A673 (cell line): ENCODE data around the gene CHD8. TPM values are rescaled to one million over a fixed set of nuclear protein-coding genes. Genes with fewer than 3 reads are reported as not detected.
"Not testable (repeated sequence)": the region's sequence is repeated elsewhere in the genome, so short reads cannot be mapped to it uniquely, and the experiment has no call there.

Experiments
- BruUV-seq: library from RNA; stranded (reverse); fragments of 400-500 nt; replicated peaks from 2 replicates; lab custom pipeline; 2021; lab: Mats Ljungman, UMichigan
- CTCF ChIA-PET: fragments of 300-600 bp; sonication (Branson Sonifier 250); formaldehyde crosslinking; loops from one replicate; lab custom pipeline; 2022; ENCODE audit warnings: antibody characterized with exemption; lab: Charles Lee
- POLR2A ChIA-PET: fragments of 300-600 bp; sonication (Branson Sonifier 250); formaldehyde crosslinking; loops from one replicate; lab custom pipeline; 2022; ENCODE audit warnings: antibody characterized with exemption; ENCODE audit not compliant: low non-redundant PET; lab: Charles Lee
- DNase-seq: peaks from one replicate; pipeline ENCODE4 v3.0.0-alpha.2; 2015; ENCODE audit warnings: low spot score
- H3K27ac ChIP-seq: fragments of 200-600 bp; sonication (generic); 2 replicates; pipeline ENCODE4 v1.5.1; 2016; ENCODE audit warnings: mixed run types, low read depth, mild to moderate bottlenecking, mixed read lengths, antibody characterized with exemption, low read length; ENCODE audit not compliant: poor library complexity, severe bottlenecking
- H3K27me3 ChIP-seq: fragments of 200-600 bp; sonication (generic); replicated peaks from 2 replicates; pipeline ENCODE4 v1.6.1; 2017; ENCODE audit warnings: mixed run types, low read depth, mild to moderate bottlenecking, mixed read lengths, antibody characterized with exemption, low read length; ENCODE audit not compliant: insufficient read depth, poor library complexity
- H3K36me3 ChIP-seq: fragments of 200-600 bp; sonication (generic); 2 replicates; pipeline ENCODE4 v1.6.1; 2016; ENCODE audit warnings: mixed run types, mild to moderate bottlenecking, mixed read lengths, antibody characterized with exemption, low read length; ENCODE audit not compliant: insufficient read depth, poor library complexity, severe bottlenecking
- H3K4me1 ChIP-seq: fragments of 200-600 bp; sonication (generic); 2 replicates; pipeline ENCODE4 v1.6.1; 2017; ENCODE audit warnings: mixed run types, mild to moderate bottlenecking, mixed read lengths, antibody characterized with exemption, low read length; ENCODE audit not compliant: insufficient read depth, poor library complexity, severe bottlenecking
- H3K4me3 ChIP-seq: fragments of 200-600 bp; sonication (generic); 2 replicates; pipeline ENCODE4 v1.5.1; 2016; ENCODE audit warnings: low read depth, mixed run types, mild to moderate bottlenecking, mixed read lengths, low read length; ENCODE audit not compliant: poor library complexity, severe bottlenecking
- H3K9me3 ChIP-seq: fragments of 200-600 bp; sonication (generic); 2 replicates; pipeline ENCODE4 v1.6.1; 2016; ENCODE audit warnings: mixed run types, low read depth, mild to moderate bottlenecking, mixed read lengths, antibody characterized with exemption, low read length; ENCODE audit not compliant: poor library complexity, severe bottlenecking
- EZH2 ChIP-seq: fragments of 200-600 bp; sonication (generic); IDR thresholded peaks from 2 replicates; pipeline ENCODE4 v1.6.1; 2017; ENCODE audit warnings: borderline replicate concordance, low read depth, mild to moderate bottlenecking, mixed read lengths, antibody characterized with exemption, low read length; ENCODE audit not compliant: poor library complexity, severe bottlenecking
- intact Hi-C: fragments of 100-400 bp; cut with micrococcal nuclease; formaldehyde crosslinking; loops from one replicate; pipeline ENCODE4 v1.10.0; 2022; ENCODE audit not compliant: unreplicated experiment
- total RNA-seq: library from RNA; stranded (reverse); gene quantifications from 2 replicates; pipeline ENCODE4 v1.2.3, GENCODE V29; 2021
- TF ChIP-seq, protein P1 (sequence below): fragments of 300-800, 200-600 bp; sonication (generic); conservative IDR thresholded peaks from 2 replicates; pipeline ENCODE4 v1.5.1; 2017; ENCODE audit warnings: low read depth, mild to moderate bottlenecking, antibody characterized with exemption, low read length, moderate library complexity, mixed read lengths

Gene CHD8
- total RNA-seq, 1 experiment from 2014 or later, result 128 TPM

DNA sequence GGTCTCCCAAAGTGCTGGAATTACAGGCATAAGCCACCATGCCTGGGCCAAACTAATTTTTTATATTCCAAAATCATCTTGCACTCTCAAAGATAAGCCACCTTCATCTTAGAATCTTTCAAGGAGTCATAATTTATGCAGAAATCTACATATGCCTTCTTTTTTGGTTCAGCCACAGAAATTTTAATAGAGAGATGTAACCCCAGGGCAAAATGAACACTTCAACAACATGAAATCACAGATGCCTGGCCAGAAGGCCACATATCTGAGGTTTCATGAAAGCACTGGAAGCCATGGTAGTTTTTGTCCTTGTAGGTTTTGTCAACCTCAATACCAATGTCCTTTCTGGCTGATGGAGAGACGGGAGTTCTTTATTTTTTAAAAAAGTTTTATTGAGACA, 81.9 kb downstream of the CHD8 start:
- no peak for TF ChIP-seq EZH2
- TF ChIP-seq, protein P1, sequence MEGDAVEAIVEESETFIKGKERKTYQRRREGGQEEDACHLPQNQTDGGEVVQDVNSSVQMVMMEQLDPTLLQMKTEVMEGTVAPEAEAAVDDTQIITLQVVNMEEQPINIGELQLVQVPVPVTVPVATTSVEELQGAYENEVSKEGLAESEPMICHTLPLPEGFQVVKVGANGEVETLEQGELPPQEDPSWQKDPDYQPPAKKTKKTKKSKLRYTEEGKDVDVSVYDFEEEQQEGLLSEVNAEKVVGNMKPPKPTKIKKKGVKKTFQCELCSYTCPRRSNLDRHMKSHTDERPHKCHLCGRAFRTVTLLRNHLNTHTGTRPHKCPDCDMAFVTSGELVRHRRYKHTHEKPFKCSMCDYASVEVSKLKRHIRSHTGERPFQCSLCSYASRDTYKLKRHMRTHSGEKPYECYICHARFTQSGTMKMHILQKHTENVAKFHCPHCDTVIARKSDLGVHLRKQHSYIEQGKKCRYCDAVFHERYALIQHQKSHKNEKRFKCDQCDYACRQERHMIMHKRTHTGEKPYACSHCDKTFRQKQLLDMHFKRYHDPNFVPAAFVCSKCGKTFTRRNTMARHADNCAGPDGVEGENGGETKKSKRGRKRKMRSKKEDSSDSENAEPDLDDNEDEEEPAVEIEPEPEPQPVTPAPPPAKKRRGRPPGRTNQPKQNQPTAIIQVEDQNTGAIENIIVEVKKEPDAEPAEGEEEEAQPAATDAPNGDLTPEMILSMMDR, result no peak
- POLR2A ChIA-PET, result no interaction called here
- BruUV-seq, result no TSS peak
- Histone ChIP-seq H3K4me1 (peaks cover 12% of the 10 kb centered on the region), H3K9me3 (no peaks in the 10 kb centered on the region), H3K4me3 (no peak overlapping the region), H3K27me3 (no peaks in the 10 kb centered on the region), H3K27ac (no peak overlapping the region), H3K36me3 (peaks cover 63% of the 10 kb centered on the region)
- CTCF ChIA-PET, result no interaction called here
- intact Hi-C loops, result no loop called here
- no peak for DNase-seq

DNA sequence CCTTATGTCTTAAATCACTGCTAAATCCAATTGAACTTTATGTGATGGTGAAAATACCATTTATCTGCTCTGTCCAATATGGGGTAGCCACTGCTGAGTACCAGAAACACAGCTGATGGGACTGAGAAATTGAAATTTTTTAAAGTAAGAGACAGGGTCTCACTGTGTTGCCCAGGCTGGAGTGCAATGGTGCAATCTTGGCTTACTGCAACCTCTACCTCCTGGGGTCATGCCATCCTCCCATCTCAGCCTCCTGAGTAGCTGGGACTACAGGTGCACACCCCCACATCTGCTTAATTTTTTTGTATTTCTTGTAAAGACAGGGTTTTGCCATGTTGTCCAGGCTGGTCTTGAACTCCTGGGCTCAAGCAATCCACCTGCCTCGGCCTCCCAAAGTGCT, 83.1 kb downstream of the CHD8 start:
- CTCF ChIA-PET, intact Hi-C loops: not testable (repeated sequence)

DNA sequence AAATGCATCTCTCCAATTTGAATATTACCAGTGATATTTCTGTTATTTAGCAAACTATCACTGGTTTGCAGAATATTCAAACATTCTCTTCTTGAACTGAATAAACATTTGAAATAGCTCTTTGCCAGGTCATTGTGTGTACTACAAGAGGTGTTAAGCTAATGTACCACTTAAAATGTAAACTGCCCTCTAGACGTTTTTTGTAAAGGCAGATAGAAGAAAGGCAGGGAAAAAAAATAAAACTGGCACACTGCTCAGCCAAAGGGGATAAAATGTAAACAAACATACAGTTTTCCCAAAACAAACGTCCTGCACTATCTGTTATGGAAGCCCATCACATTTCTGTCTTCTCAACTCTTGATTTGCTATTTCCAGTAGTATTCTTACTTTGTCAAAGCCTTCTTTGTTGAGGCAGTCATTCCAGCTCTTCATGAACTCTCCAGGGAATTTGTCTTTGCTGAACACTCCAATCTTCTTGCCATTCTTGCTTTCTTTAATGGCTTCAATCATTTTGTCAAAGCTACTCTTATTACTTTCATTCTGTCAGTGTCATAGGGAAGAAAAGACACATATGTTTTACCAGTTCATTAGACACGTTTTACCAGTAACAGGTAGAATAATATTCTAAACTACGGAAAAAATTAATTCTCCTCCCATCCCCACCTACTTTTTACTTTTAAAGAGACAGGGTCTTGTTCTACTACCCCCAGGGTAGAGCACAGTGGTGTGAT, 85.8 kb downstream of the CHD8 start:
- H3K9me3 ChIP-seq, result no peaks in the 10 kb centered on the region
- no peak overlapping the region for H3K4me3 ChIP-seq
- CTCF ChIA-PET, result no interaction called here
- no peak overlapping the region for H3K27ac ChIP-seq
- intact Hi-C loops, result no loop called here
- POLR2A ChIA-PET, result no interaction called here
- H3K36me3 ChIP-seq, result peaks cover 82% of the 10 kb centered on the region
- TF ChIP-seq EZH2, result no peak
- TF ChIP-seq, protein P1, result no peak
- peaks cover 12% of the 10 kb centered on the region for H3K4me1 ChIP-seq
- DNase-seq, result no peak
- no peaks in the 10 kb centered on the region for H3K27me3 ChIP-seq
- TSS peak; percentile 3 for BruUV-seq

More for the DNA sequence above, 83.1 kb downstream of the CHD8 start:
- POLR2A ChIA-PET, H3K27me3 ChIP-seq, H3K27ac ChIP-seq, BruUV-seq, DNase-seq, H3K4me3 ChIP-seq, H3K9me3 ChIP-seq: not testable (repeated sequence)
- Histone ChIP-seq H3K36me3 (peaks cover 68% of the 10 kb centered on the region), H3K4me1 (peaks cover 12% of the 10 kb centered on the region)
